ENCODE results near the gene ANKRD40.

DNA sequence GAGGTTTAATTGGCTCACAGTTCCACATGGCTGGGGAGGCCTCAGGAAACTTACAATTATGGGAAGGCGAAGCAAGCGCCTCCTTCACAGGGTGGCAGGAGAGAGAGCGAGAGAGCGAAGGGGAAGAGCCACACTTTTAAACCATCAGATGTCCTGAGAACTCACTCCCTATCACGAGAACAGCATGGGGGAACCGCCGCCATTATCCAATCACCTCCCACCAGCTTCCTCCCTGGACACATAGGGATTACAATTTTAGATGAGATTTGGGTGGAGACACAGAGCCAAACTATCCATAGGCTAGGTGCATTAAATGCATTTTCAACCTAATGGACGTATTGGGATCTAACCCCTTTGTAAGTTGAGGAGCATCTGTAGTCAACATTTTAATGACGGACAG is 4.9 kb upstream of the ANKRD40 start:
- no peak for TF ChIP-seq NCOA1 (IDR thresholded peaks at IDR 0.05; ENCODE audit: low read depth)
- no peak for TF ChIP-seq ZNF76 (CRISPR knock-in tag; IDR thresholded peaks at IDR 0.05; ENCODE audit: borderline replicate concordance)
- TF ChIP-seq SNRNP70 (optimal IDR thresholded peaks at IDR 0.05; ENCODE audit: low read depth, low read length): no peak
- TF ChIP-seq JUND (IDR thresholded peaks at IDR 0.05; ENCODE audit: borderline replicate concordance, low read depth, low read length): no peak
- no peak for TF ChIP-seq JUND (tag; IDR thresholded peaks at IDR 0.05; ENCODE audit: borderline replicate concordance, low read depth, low read length)
- TF ChIP-seq CBX5 (IDR thresholded peaks at IDR 0.05; ENCODE audit: borderline replicate concordance, low read depth): no peak
- no peak for TF ChIP-seq ZNF24 (IDR thresholded peaks at IDR 0.05)
